Right ventricle myocardium inferior (tissue), 1 donor: Measurements from ENCODE around the gene CD8A. TPM values are rescaled to one million over a fixed set of nuclear protein-coding genes. Genes with fewer than 3 reads are reported as not detected.
"Not testable (repeated sequence)": the region's sequence is repeated elsewhere in the genome, so short reads cannot be mapped to it uniquely, and the experiment has no call there.

Experiments used
- ATAC-seq: fragments of 200-7000 bp; cut with Tn5 transposase; one replicate; pipeline ENCODE4 v1.9.1; 2020; ENCODE audit warnings: mild to moderate bottlenecking, moderate library complexity
- DNase-seq: peaks from one replicate; pipeline ENCODE4 v3.0.0; 2021; ENCODE audit errors: missing footprints
- intact Hi-C: fragments of 100-400 bp; cut with DNase I; formaldehyde crosslinking; loops from one replicate; pipeline ENCODE4 v1.11.0; 2022
- long read RNA-seq: library from polyadenylated mRNA; unstranded; transcript quantifications from one replicate; pipeline ENCODE4 v2.0.0, GENCODE V29; 2021
- total RNA-seq: library from RNA; stranded (reverse); fragmentation: NEBNext Ultra II Directional; extraction: Animal tissue kit (Norgen Biotek cat#: 25700); gene quantifications from one replicate; pipeline ENCODE4 v1.2.1, GENCODE V29; 2021
- donor health status: DM: no; HTN: yes; CAD: no; lungs with severe emphysema.

CD8A gene
- 1.2 TPM for total RNA-seq
- long read RNA-seq: 0 reads

DNA sequence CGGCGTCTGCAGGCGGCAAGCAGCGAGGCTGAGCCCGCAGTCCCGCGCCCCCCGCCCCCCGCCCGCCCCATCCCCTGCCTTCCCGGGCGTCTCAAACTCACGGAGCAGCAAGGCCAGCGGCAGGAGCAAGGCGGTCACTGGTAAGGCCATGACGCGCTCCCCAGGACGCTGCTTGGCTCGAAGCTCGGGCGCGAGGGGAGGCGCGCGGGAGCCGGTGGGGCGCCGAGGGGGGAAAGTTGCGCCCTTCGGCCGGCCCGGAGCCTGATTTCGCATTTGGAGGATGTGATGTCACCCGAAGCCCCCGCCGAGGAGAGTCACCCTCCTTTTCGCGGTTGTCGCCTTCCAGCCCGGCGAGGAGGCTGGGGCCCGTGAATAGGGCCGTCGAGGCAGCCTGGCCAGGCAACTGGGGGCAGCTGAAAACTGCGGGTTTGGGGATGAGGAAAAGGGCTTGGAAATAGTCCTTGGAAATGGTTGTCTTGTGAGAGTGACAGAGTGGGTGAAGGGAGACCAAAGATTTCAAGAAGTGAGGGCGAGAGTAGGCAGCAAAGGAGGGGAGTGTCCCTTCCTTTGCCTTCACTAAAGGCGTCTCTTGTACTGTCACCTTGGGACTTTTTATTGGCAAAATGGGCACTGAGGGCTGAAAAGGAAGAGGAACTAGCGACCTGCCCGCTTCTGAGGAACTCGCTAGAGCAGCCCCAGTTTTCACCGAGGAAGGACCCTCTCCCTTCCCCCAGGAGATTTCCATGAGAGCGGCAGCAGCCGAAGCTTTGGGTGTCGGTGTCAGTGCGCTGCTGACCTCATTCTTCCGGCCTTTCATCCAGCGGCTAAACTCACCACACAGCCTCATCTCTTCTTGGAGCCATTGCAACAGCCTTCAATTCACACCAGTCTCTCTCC lies at the start of gene CD8A:
CD8A (minus strand) TSS at position 238 of the 897 bp plus-strand sequence; CDS start at position 150, 88 bp downstream.
- intact Hi-C loops: no loop called here
- ATAC-seq (no peak), DNase-seq (no peak)

DNA sequence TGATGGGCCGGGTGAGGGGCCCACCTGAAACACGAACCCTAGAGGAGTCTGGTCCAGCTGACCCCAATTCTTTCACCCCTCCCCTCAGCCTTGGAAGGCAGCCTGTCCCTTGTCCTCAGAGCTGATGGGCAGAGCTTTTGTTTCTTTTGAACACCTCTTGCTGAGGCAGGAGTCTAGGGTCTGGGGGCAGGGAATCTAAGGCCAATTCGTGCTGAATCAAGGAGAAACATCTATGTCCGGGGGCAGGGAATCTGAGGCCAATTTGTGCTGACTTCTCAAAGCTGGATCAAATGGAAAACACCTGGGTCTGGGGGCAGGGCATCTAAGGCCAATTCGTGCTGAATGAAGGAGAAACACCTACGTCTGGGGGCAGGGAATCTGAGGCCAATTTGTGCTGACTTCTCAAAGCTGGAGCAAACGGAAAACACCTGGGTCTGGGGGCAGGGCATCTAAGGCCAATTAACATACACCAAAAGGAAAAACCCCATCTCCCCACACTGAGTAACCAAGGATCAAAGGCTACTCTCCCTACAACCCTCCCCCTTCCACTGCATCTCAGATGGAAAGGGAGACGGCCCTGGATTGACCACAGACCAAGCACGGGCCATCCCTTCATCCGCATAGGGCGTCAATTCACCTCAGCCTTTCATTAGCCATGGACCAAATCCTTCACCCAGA lies 49.3 kb upstream of the CD8A start:
- DNase-seq, ATAC-seq, intact Hi-C loops: not testable (repeated sequence)

DNA sequence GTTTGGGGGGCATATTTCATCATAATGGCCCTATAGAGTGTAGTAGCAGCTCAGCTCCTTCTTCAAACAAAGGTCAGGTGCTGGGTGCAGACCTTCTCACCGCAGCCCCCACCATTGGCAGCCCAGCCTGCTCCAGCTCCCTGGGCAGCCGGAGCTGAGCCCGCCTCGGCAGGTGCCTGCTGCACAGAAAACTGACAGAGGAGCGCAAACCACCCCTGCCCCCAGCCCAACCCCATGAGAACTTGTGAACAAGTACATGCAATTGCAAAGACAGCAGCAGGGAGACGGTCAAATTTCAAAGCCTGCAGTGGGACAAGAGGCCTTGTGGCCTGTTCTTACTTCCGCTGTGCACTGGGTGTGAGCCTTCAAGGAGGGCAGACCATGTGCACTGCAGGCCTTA lies 48.7 kb upstream of the CD8A start:
- DNase-seq, ATAC-seq, intact Hi-C loops: not testable (repeated sequence)

DNA sequence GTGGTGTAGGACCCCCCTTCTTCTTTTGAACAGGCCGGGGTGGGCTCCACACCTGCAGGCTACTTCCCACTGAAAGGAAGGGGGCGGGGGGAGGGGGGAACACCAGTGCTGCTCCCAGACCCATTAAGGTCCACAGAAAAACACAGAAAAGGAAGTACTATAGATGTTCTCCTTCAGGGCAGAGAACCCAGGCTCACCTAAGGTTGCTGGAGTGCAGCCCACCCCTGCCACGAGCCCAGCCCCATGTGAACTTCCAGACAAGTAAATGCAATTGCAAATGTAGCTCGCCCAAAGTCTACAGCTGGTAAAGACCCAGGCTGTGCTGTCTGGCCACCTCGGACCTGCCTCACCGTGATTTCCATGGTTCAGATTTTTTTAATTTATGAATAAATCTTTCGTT lies 47.0 kb upstream of the CD8A start:
- DNase-seq, intact Hi-C loops, ATAC-seq: not testable (repeated sequence)

DNA sequence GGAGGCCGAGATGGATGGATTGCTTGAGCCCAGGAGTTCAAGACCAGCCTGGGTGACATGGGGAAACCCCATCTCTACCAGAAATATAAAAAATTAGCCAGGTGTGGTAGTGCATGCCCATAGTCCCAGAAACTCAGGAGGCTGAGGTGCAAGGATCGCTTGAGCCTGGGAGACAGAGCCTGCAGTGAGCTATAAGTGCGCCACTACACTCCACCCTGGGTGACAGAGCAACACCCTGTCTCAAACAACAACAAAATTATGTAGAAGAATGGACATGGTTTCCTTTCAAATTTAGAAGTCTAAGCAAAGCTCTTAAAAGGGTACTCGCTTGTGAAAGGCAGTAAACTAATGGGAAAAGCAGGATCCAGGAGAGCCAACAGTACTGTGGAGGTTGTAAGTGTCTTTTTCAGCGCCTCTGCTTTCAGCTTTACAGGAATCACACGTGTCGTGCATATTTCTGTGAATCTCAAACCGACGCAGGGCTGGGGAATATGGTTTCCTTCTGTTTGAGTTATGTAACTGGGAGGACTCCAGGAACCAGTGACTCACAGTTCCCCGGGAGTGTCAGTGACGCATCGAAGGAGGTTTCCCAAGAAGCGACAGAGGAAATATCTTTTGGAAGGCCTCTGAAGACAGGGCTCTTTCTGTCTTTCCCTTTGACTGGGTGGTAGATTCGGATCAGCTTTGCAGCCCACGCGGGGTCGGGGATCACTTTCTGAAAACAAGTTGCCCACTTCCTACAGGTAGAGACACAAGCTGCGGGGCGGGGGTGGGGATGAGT lies 46.4 kb upstream of the CD8A start:
- intact Hi-C loops: not testable (repeated sequence)
- ATAC-seq: peak; percentile 84

DNA sequence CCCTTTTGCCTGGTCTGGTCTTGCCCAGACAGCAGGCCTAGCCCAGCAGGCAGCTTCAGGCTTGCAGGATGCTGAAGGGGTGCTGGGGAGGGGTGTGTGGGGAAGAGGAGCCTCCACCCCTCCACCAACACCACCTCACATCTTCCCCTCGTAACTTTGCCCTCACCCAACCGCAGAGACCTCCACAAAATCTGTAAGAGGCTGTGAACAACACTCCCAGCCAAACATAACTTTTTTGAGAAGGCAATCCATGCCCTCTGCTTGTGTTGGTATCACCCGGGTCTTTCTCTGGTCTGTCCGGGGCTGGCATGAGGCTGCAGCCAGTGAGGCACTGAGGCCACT lies 44.8 kb upstream of the CD8A start:
- DNase-seq, ATAC-seq, intact Hi-C loops: not testable (repeated sequence)

More for the DNA sequence above, 46.4 kb upstream of the CD8A start:
- peak; percentile 75 for DNase-seq

DNA sequence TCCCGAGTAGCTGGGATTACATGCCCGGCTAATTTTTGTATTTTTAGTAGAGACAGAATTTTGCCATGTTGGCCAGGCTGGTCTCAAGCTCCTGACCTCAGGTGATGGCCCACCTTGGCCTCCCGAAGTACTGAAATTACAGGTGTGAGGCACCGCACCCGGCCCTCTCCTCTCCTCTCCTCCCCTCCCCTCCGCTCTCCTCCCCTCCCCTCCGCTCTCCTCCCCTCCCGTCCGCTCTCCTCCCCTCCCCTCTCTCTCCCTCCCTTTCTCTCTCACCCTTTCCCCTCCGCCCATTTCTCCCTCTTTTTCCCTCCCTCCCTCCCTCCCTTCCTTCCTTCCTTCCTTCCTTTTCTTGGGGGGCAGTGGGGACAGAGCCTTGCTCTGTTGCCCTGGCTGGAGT lies 42.6 kb upstream of the CD8A start:
- intact Hi-C loops: no loop called here
- DNase-seq: no peak
- no peak for ATAC-seq

DNA sequence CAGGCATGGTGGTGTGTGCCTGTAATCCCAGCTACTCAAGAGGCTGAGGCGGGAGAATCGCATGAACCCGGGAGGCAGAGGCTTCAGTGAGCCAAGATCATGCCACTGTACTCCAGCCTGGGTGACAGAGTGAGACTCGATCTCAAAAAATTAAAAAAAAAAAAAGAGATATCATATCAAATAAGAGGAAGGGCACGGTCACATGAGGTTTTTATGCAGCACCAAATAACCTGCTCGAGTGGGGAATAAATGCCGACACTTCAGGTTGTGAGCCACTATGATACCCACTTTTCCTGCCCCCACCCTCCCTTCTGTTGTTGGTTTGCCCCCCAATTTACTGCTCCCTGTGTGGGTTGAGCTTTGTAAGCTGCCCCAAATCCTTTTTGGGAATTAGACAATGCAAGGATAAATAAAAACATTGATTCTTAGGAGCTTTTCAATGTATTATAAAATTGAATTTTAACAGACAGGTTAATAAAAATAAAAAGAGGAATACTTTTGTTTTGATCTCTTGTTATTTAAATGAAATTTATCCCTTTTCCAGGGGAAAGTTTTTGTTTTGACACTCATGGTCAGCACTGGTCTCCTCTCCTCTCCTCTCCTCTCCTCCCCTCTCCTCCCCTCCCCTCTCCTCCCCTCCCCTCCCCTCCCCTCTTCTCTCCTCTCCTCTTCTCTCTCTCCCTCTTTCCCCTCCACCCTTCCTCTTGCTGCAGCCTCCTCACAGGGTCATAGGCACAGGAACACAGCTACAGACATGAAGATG lies 41.8 kb upstream of the CD8A start:
- ATAC-seq: no peak
- no peak for DNase-seq
- intact Hi-C loops: no loop called here

DNA sequence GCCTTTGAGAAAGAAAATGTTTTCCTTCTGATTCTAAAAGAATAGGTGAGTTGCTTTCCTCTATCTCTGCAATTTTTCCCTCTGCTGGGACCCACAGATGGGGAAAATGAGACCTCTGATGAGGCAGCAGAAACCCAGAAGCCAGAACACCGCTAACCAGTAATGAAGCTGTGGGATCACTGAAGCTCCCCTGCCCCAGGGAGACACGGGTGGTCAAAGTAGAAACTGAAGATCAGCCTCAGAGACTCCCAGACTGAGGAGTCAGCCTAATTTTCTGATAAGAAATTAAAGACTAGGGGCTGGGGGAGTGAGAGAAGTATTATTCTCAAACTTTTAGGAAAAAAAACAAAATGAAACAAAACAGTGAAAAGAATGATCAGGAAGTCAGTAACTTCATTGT lies 40.8 kb upstream of the CD8A start:
- ATAC-seq: no peak
- DNase-seq: no peak
- intact Hi-C loops: no loop called here

DNA sequence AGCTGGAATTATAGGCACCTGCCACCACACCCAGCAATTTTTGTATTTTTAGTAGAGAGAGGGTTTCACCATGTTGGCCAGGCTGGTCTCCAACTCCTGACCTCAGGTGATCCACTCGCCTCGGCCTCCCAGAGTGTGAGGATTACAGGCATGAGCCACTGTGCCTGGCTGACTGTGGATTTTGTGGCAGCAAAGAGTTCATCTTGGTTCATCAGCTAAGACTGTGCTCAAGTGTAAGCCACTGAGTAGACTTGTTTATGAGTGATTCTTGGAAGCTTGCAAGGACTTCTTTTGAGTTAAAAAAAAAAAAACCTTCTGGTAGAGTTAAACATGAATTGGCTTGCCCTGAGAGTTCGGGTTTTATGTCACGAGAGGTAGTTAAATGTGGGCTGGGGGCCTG lies 36.2 kb upstream of the CD8A start:
- DNase-seq: no peak
- intact Hi-C loops: no loop called here
- ATAC-seq: no peak

DNA sequence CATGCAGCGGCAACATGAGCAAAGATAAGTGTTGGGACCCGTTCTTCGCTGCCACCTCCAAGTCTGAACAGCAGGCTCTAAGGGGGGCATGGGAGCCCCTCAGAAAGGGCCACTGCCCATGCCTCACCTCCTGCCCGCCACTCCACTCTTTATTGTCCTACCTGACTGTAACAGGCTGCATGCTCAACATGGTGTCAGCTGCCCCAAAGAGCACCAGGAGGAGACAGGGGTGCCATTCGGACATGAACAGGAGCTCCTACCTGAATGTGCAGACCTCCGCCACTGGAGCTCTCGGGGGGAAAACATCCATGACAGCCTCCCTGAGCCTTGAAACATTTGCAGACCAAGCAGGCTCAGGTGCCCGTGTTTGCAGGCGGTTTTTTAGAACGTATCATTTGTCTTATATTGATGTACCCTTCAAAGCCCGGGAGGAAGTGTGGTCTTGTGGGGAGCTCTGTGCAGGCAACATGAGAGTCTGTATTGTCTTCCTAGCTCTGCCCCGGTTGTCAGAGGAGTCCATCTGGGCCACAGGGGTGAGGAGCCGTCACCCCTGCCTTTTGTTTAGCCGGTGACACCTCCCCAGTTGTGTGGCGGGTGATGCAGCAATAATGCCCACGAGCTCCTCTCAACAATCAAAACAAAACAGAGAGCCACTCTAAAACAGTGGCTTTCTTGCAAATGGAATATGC lies 35.1 kb upstream of the CD8A start:
- DNase-seq (no peak), ATAC-seq (no peak)
- intact Hi-C loops: no loop called here

DNA sequence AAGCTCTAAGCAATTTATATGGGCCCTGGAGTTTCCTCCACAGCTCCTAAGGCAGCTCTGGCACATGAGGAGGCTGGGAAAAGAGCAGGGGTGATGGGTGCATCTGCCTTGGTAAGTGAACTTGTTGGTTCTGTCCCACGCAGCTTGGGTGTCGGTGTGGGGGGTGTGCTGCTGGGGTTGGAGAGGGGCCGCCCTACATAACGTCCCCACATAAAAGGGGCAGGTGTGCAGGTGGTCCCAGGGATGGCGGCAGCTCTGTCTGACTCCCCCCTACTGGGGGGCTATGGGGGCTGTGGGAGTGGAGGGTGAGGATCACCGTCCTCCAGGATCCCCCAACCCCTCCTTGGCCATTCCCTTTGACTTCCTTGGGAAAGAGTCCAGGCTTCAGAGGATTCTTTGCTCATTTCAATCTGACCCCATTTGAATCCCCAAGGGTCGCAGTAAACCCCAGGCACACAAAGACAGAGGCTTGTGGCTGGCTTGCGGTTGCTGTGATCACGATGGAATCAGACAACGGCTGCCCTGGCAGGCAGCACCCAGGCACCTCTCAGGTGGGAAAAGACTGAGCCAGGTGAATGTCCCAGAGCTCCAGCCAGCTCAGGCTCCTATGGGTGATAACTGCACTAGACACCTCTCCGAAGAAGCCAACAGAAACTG lies 34.5 kb upstream of the CD8A start:
- DNase-seq: no peak
- intact Hi-C loops: no loop called here
- ATAC-seq: no peak

DNA sequence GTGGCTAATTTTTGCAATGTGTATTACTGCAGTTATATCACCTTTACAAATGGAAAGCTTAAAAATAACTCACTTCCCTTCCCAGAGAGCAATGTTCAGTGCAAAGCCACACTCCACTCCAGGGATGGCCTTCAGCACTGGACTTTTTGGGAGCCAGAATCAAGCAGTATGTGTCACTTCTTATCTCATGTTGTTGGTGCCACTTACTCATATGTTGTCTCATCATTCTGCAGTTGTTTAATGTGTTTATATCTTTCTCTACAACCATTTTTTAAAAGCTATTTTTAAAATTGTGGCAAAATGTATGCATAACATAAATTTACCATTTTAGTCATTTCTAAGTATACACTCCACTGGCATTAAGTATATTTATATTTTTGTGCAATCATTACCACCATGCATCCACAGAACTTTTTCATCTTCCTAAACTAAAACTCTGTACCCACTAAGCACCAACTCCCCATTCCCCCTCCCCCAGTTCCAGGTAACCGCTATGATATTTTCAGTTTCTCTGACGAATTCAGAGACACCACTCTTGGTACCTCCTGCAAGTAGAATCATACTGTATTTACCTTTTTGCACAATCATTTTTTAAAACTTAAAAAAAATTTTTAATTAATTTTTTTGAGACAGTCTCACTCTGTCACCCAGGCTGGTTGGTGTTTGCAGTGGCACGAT lies 32.1 kb upstream of the CD8A start:
- ATAC-seq: no peak
- intact Hi-C loops: no loop called here
- no peak for DNase-seq

DNA sequence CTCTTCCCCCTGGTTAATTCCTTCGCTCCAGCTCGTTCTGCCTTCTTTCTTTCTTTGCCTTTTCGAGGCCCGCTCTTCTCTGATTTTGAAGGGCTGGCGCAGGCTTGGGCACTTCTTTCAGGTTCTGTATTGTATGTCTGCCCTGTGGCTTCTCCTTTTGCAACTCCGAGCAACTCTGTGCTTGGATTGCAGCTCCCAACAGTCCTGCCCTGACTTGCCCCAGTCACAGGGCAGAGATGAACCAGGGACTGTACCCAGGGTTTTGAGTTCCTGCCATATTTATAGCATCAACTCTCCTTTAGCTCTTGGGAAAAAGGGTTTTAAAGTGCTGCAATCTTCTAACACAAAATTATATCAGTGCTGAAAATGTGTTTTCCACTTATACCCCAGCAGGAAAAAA lies 31.1 kb upstream of the CD8A start:
- DNase-seq (no peak), ATAC-seq (no peak)
- intact Hi-C loops: no loop called here

DNA sequence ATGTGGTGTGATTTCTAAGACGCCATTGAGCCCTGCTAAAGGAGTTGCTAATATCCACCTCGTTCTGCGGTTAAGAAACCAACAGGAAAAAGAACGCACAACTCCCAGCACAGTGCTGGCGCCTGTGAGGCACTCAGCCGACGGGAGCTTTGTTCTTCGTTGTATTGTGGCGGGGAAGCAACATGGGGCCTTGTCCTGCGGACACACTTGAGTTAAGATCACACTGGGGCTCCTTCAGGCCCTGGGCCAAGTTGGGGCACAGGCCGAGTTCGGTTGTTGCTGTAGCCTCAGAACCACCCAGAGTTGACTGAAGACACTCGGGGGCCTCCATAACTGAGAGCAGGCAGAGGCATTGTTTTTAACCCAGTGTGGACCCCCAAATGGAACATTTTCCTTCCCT lies 30.6 kb upstream of the CD8A start:
- DNase-seq (no peak), ATAC-seq (no peak)
- intact Hi-C loops: no loop called here

DNA sequence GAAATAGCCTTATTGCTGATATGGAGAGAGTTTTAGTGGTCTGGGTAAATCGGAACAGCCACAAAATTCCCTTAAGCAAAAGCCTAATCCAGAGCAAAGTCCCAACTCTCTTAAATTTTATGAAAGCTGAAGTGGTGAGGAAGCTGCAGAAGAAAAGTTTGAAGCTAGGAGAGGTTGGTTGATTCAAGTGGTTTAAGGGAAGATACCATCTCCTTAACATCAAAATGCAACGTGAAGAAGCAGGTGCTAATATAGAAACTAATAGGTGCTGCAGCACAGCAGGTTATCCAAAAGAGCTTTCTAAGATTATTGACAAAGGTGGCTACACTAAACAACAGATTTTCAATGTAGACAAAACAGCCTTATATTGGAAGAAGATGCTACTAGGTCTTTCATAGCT lies 28.2 kb upstream of the CD8A start:
- ATAC-seq (no peak), DNase-seq (no peak)
- intact Hi-C loops: no loop called here

DNA sequence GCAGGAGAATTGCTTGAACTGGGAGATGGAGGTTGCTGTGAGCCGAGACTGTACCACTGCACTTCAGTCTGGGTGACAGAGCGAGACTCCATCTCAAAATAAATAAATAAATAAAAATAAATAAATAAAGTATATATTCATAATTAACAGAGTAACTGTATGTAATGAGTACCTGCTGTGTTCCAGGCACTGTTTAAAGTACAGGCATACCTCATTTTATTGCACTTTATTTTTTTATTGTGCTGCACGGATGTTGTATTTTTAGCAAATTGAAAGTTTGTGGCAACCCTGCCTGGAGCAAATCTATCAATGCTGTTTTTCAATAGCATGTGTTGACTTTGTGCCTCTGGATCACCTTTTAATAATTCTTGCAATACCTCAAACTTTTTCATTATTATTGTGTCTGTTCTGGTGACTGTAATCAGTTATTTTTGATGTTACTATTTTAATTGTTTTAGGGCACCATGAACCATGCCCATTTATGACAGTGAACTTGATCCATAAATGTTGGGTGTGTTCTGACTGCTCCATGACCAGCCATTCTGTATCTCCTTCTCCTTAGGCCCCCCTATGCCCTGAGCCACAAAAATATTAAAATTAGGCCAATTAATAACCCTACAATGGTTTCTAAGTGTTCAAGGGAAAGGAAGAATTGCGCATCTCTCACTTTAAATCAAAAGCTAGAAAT lies 27.5 kb upstream of the CD8A start:
- ATAC-seq: no peak
- intact Hi-C loops: no loop called here
- DNase-seq: no peak
